Heart left ventricle (tissue), 16 donors: Measurements from ENCODE around the gene BRINP1. TPM values are rescaled to one million over a fixed set of nuclear protein-coding genes. Genes with fewer than 3 reads are reported as not detected.

Experiments
- ATAC-seq, 4 donors: fragments of 200-7000 bp; cut with Tn5 transposase; one replicate each; pipeline ENCODE4 v1.9.1; 2020 to 2022; ENCODE audit warnings: moderate library complexity in 4 of 4, mild to moderate bottlenecking in 3 of 4, moderate number of reproducible peaks in 1 of 4
- DNase-seq, 5 donors: peaks; one replicate each; pipeline ENCODE4 v3.0.0-alpha.2; 2020
- H3K27ac ChIP-seq, 12 donors: fragments of 200-600 bp; sonication (generic) in 4 of 12; one replicate each; pipeline versions ENCODE4 v1.5.0 to v1.8.0; 2016 to 2022; ENCODE audit warnings: mild to moderate bottlenecking in 2 of 12
- H3K27me3 ChIP-seq, 9 donors: fragments of 200-600 bp; sonication (generic) in 2 of 9; one replicate each; pipeline versions ENCODE4 v1.5.1 to v1.8.0; 2016 to 2022; ENCODE audit warnings: mild to moderate bottlenecking in 3 of 9
- H3K36me3 ChIP-seq, 9 donors: fragments of 200-600 bp; sonication (generic) in 2 of 9; one replicate each; pipeline versions ENCODE4 v1.5.0 to v1.8.0; 2018 to 2022; ENCODE audit warnings: mild to moderate bottlenecking in 2 of 9
- H3K4me1 ChIP-seq, 12 donors: fragments of 200-600 bp; sonication (generic) in 4 of 12; one replicate each; pipeline versions ENCODE4 v1.5.0 to v1.8.0; 2016 to 2022; ENCODE audit warnings: mild to moderate bottlenecking in 3 of 12
- H3K4me3 ChIP-seq, 12 donors: fragments of 200-600 bp; sonication (generic) in 4 of 12; one replicate each; pipeline versions ENCODE4 v1.5.0 to v1.8.0; 2017 to 2022; ENCODE audit warnings: mild to moderate bottlenecking in 9 of 12, moderate library complexity in 4 of 12
- H3K9me3 ChIP-seq, 12 donors: fragments of 200-600 bp; sonication (generic) in 4 of 12; one replicate each; pipeline versions ENCODE4 v1.5.0 to v1.8.0; 2016 to 2022; ENCODE audit warnings: mild to moderate bottlenecking in 1 of 12
- POLR2A ChIP-seq, 2 donors: fragments of 450-650 bp; IDR thresholded peaks; one replicate each; pipeline ENCODE4 v1.6.1; 2017; ENCODE audit warnings: antibody characterized with exemption in 2 of 2, mild to moderate bottlenecking in 2 of 2, moderate library complexity in 2 of 2
- WGBS, 4 donors: extraction: QIAGEN DNeasy Blood & Tissue Kit in 2 of 4; methylation state at CpG; one replicate each; pipeline versions ENCODE4 v1.1.5 to v1.1.7; 2013 to 2018; 5-methylcytosine and 5-hydroxymethylcytosine counted together
- intact Hi-C, 10 donors: fragments of 100-400 bp; cut with DNase I; formaldehyde crosslinking; loops; one replicate each; pipeline versions ENCODE4 v1.11.1 to v1.14.2; 2022
- polyA plus RNA-seq, 2 donors: library from polyadenylated mRNA; stranded (reverse); fragments of 200-250 nt; gene quantifications; one replicate each; pipeline ENCODE4 v1.2.3, GENCODE V29; 2013
- total RNA-seq, 9 donors: library from RNA; depleted of rRNA in 2 of 9; stranded (reverse); fragments of >200 nt in 2 of 9; fragmentation: NEBNext Ultra II Directional in 3 of 9; extraction: Animal tissue kit (Norgen Biotek cat#: 25700) in 3 of 9; gene quantifications; one replicate each; pipeline versions ENCODE4 v1.1.0 to v1.2.4, GENCODE V29; 2016 to 2023
- TF ChIP-seq, protein P1 (sequence below), 12 donors: fragments of 200-600 bp; sonication (generic) in 4 of 12; IDR thresholded peaks; one replicate each; pipeline versions ENCODE4 v1.5.0 to v1.8.0; 2018 to 2022; ENCODE audit warnings: antibody characterized with exemption in 12 of 12, mild to moderate bottlenecking in 5 of 12
- donor health status: ischemic (EF 13 %, LVEDD 7.1; RV severe dilation, severe dysfunction).
- donor health status: healthy with polysubstance abuse.
- donor health status: DM: no; HTN: yes; CAD: no.
- donor health status: DM: no; HTN: no; CAD: no.
- donor health status: ischemic (EF 25% LVEDD 6.9; RV normal size, moderate dysfunction).
- donor health status: ischemic (EF 25% LVEDD 5.7; RV mildly dilated, moderate dysfunction).
- donor health status: healthy.
- donor health status: DM: yes; HTN: yes; CAD: no.
- donor health status: ischemic (EF 35%, LVEDD 5.7; RV mildly dilated, moderate dysfunction).
- donor health status: nonischemic (EF 11% LVEDD 7.7; RV severe dilation, severe dysfunction).
- donor health status: DM: yes; HTN: yes; CAD: no.
- donor health status: PGD.
- donor health status: ischemic (EF 29% LVEDD 5.4; RV normal size, mild dysfunction).
- donor health status: nonischemic (EF 23%, LVEDD 6.1; RV moderate dilation, normal function).

The BRINP1 gene
- total and polyA plus RNA-seq, 11 donors = 0.04 to 7.1 (median 0.40) TPM; not detected in 1

DNA sequence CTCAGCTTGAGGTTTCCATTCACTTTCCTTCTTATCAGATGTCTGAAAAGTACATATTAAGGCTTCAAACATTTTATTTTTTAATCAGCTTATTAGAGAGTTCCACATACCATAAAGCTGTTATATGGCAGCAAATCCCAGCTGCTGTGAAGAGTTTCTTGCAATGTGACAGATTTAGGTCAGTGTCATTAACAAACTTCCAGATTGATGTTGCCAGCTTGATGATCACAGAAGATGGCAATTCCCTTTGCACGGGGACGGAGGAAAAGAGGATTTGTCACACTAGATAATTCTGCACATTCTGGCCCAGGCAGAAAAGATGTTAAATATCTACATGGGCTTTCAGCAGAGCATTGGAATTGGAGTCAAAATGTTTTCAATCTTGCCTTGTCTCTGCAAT is 215.8 kb downstream of the BRINP1 start:
- Histone ChIP-seq H3K4me3 (no peak overlapping the region), H3K9me3 (no peaks in the 10 kb centered on the region), H3K27me3 (no peaks in the 10 kb centered on the region), H3K27ac (no peak overlapping the region), H3K36me3 (no peaks in the 10 kb centered on the region), H3K4me1 (no peaks in the 10 kb centered on the region)
- 66 to 87% (median 85%) methylated on average over 2 of the region's 2 CpGs for WGBS, 4 donors
- DNase-seq (no peak), ATAC-seq (no peak)
- intact Hi-C loops = no loop called here
- TF ChIP-seq, protein P1, sequence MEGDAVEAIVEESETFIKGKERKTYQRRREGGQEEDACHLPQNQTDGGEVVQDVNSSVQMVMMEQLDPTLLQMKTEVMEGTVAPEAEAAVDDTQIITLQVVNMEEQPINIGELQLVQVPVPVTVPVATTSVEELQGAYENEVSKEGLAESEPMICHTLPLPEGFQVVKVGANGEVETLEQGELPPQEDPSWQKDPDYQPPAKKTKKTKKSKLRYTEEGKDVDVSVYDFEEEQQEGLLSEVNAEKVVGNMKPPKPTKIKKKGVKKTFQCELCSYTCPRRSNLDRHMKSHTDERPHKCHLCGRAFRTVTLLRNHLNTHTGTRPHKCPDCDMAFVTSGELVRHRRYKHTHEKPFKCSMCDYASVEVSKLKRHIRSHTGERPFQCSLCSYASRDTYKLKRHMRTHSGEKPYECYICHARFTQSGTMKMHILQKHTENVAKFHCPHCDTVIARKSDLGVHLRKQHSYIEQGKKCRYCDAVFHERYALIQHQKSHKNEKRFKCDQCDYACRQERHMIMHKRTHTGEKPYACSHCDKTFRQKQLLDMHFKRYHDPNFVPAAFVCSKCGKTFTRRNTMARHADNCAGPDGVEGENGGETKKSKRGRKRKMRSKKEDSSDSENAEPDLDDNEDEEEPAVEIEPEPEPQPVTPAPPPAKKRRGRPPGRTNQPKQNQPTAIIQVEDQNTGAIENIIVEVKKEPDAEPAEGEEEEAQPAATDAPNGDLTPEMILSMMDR (IDR thresholded peaks at IDR 0.05) = no peak
- TF ChIP-seq POLR2A (IDR thresholded peaks at IDR 0.05) = no peak

DNA sequence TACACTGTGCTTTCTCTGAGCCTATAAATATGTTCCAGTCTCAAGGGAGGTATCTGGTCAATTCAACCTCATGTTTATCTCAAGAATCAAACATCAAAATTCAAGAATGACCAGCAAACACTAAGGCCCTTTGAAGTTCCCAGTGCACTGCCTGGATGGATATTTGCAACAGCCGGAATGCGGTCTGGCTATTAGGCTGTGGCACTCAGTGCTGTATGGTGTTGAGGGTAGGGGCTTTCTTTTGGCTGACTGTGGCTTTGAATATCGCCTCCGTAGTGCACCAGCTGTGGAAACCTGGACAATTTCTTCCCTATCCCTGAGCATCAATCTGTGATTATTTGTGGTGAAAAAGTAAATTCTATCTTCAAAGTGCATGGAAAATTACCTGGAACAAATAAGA is 220.4 kb downstream of the BRINP1 start:
- DNase-seq (no peak), ATAC-seq (no peak)
- Histone ChIP-seq H3K9me3 (no peaks in the 10 kb centered on the region), H3K27ac (no peak overlapping the region), H3K4me3 (no peak overlapping the region), H3K4me1 (no peaks in the 10 kb centered on the region), H3K27me3 (no peaks in the 10 kb centered on the region), H3K36me3 (no peaks in the 10 kb centered on the region)
- 47 to 74% (median 61%) methylated on average over 4 of the region's 4 CpGs for WGBS, 4 donors
- TF ChIP-seq POLR2A (IDR thresholded peaks at IDR 0.05) = no peak
- TF ChIP-seq, protein P1 (IDR thresholded peaks at IDR 0.05) = no peak
- intact Hi-C loops = no loop called here

DNA sequence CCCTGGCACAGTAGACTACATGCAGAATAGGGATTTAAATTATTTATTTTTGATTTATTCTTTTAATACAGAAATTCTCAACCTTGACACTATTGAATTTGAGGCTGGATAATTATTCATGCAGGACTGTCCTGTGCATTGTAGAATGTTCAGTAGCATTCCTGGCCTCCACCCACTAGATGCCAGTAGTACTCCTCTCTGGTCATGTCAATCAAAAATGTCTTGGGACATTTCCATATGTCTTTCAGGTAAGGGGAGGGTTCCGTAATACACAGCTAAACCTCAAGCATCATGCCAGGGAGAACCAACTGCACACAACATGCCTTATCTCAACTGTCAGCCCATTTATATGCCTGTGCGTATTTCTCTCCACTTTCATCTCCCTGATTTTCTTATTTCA is 231.8 kb downstream of the BRINP1 start:
- Histone ChIP-seq H3K4me3 (no peak overlapping the region), H3K27ac (no peak overlapping the region), H3K4me1 (no peaks in the 10 kb centered on the region), H3K36me3 (no peaks in the 10 kb centered on the region), H3K9me3 (no peaks in the 10 kb centered on the region), H3K27me3 (no peaks in the 10 kb centered on the region)
- TF ChIP-seq, protein P1 (IDR thresholded peaks at IDR 0.05) = no peak
- TF ChIP-seq POLR2A (IDR thresholded peaks at IDR 0.05) = no peak
- WGBS, 4 donors = 84 to 87% (median 86%) methylated on average over 2 of the region's 2 CpGs
- DNase-seq (no peak), ATAC-seq (no peak)
- intact Hi-C loops = no loop called here

DNA sequence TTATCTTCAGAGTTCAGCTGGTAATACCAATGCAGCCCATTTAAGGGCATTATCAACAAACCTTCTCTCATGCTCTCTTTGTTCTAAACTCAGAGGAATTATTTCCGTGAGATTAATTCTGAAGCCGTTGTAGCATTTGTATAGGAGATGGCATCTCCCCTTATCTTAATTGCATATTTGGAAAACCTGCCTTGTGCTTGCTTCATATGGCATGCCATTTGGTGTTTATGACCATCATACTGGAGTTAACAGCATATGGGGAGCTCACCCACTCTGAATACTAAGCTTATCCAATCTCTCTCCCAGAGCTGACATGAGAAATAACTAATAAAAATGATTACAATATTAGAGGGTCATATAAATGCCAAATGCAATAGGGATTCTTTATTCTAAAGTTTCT is 243.2 kb downstream of the BRINP1 start:
- no peak overlapping the region for H3K4me3 ChIP-seq
- ATAC-seq (no peak), DNase-seq (no peak)
- no peak for TF ChIP-seq POLR2A (IDR thresholded peaks at IDR 0.05)
- TF ChIP-seq, protein P1 (IDR thresholded peaks at IDR 0.05) = no peak
- WGBS, 4 donors = 46 to 53% (median 50%) methylated on average over 2 of the region's 2 CpGs
- H3K4me1 ChIP-seq = no peaks in the 10 kb centered on the region
- no peaks in the 10 kb centered on the region for H3K27me3 ChIP-seq
- no peaks in the 10 kb centered on the region for H3K9me3 ChIP-seq
- intact Hi-C loops = no loop called here
- no peak overlapping the region for H3K27ac ChIP-seq
- H3K36me3 ChIP-seq = no peaks in the 10 kb centered on the region
